ENCODE data around the gene GSTA1. TPM values are rescaled to one million over a fixed set of nuclear protein-coding genes. Genes with fewer than 3 reads are reported as not detected.
"Not testable (repeated sequence)": the region's sequence is repeated elsewhere in the genome, so short reads cannot be mapped to it uniquely, and the experiment has no call there.

The GSTA1 gene
- total RNA-seq, 1 donor from 2014 or later = not detected

DNA sequence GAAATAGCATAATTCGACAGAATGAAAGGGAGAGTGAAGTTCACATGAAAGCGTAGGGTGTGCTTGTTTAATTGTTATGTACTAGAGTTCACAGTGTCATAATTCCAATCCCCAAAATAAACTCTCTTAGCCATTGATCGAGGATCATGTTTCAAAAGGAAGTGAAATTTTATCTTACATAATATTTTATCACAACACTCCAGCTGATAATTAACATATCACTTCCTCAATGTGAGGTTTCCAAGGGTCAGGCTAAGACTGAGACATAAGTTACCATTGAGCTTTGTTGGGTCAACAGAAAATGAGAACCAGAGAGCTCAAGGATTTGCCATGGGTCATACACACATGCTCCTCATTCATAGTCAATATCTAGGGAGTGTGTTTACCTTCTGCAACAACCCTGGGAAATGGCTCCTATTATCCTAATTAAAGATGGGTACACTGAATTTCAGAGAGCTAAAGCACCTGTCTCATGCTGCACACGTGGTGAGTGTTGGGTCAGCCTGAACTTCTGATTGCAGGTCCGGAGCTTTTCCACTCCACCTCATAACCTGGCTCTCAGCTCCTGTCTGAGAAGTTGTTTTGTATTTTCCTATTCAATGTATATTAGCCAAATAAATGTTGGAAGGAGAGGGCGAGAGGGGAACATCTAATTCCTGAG is 43.4 kb downstream of the GSTA1 start:
- no peak for DNase-seq (ENCODE audit: low read depth)
- Histone ChIP-seq H3K36me3 (ENCODE audit: control insufficient read depth, insufficient read depth, low read length) (no peaks in the 10 kb centered on the region), H3K27me3 (ENCODE audit: control insufficient read depth, insufficient read depth, low read length) (no peaks in the 10 kb centered on the region), H3K4me3 (ENCODE audit: low read depth, low read length) (no peak overlapping the region)
- TF ChIP-seq CTCF (IDR thresholded peaks at IDR 0.05; ENCODE audit: insufficient read depth, low read length, severe bottlenecking) = no peak
- FAIRE-seq = no peak

DNA sequence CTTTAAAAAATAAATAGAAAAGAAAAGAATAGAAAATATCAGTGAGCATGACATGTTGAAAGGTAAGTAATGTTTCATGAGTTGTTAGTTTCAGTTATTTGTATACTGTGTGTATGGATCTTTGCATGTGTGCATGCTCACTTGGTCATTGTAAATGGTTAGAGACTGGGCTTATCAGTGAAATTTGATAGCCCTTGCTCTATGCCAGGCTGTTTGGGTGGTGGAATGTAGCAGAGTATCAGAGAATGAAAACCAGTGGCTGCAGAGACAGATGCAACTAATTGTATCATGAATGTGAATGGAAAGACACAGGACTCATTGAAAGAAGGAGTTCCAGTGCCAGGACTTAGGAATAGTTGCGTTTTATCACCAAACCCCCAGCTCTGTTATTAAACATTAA is 44.5 kb downstream of the GSTA1 start:
- FAIRE-seq (no peak), DNase-seq (ENCODE audit: low read depth) (no peak)
- TF ChIP-seq CTCF (IDR thresholded peaks at IDR 0.05; ENCODE audit: insufficient read depth, low read length, severe bottlenecking) = no peak
- H3K4me3 ChIP-seq (ENCODE audit: low read depth, low read length) = no peak overlapping the region
- no peaks in the 10 kb centered on the region for H3K36me3 ChIP-seq (ENCODE audit: control insufficient read depth, insufficient read depth, low read length)
- no peaks in the 10 kb centered on the region for H3K27me3 ChIP-seq (ENCODE audit: control insufficient read depth, insufficient read depth, low read length)

- H3K27me3 ChIP-seq (ENCODE audit: control insufficient read depth, insufficient read depth, low read length); FAIRE-seq; H3K36me3 ChIP-seq (ENCODE audit: control insufficient read depth, insufficient read depth, low read length); DNase-seq (ENCODE audit: low read depth); H3K4me3 ChIP-seq (ENCODE audit: low read depth, low read length): not testable (repeated sequence)
Observed at GRCh38 chr6:52757651-52758338, 45.8 kb downstream of the GSTA1 start.

DNA sequence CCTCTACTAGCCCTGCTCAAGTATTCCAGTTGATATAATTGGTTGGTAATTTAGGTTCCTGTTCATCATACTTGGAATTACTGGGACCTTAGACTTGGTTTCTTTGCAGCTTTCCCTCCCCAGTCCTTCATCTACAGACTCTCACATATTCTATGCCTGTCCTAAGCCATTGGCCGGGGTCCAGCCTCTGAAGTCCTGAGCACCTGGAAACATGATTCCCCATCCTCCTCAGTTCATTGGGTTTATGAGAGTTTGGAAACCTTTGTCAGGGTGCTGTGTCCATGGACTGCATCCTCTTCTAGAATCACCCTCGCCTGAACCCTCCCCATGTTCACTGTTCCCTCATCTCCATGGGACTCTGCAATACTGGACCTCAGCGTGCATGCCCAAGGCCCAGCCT is 49.2 kb downstream of the GSTA1 start:
- no peak for FAIRE-seq
- TF ChIP-seq CTCF (IDR thresholded peaks at IDR 0.05; ENCODE audit: insufficient read depth, low read length, severe bottlenecking) = no peak
- DNase-seq (ENCODE audit: low read depth) = no peak
- H3K36me3 ChIP-seq (ENCODE audit: control insufficient read depth, insufficient read depth, low read length) = no peaks in the 10 kb centered on the region
- H3K4me3 ChIP-seq (ENCODE audit: low read depth, low read length) = no peak overlapping the region
- no peaks in the 10 kb centered on the region for H3K27me3 ChIP-seq (ENCODE audit: control insufficient read depth, insufficient read depth, low read length)

- not testable (repeated sequence) for H3K36me3 ChIP-seq (ENCODE audit: control insufficient read depth, insufficient read depth, low read length); FAIRE-seq; H3K27me3 ChIP-seq (ENCODE audit: control insufficient read depth, insufficient read depth, low read length); H3K4me3 ChIP-seq (ENCODE audit: low read depth, low read length)
- peak; percentile 8 for DNase-seq (ENCODE audit: low read depth)
Observed at GRCh38 chr6:52753137-52753536, 50.5 kb downstream of the GSTA1 start.

GRCh38 chr6:52752310-52752709 is 51.3 kb downstream of the GSTA1 start:
- FAIRE-seq = no peak

More at GRCh38 chr6:52752310-52752709, 51.3 kb downstream of the GSTA1 start:
- no peaks in the 10 kb centered on the region for H3K27me3 ChIP-seq (ENCODE audit: control insufficient read depth, insufficient read depth, low read length)
- DNase-seq (ENCODE audit: low read depth) = no peak
- no peak for TF ChIP-seq CTCF (IDR thresholded peaks at IDR 0.05; ENCODE audit: insufficient read depth, low read length, severe bottlenecking)
- H3K36me3 ChIP-seq (ENCODE audit: control insufficient read depth, insufficient read depth, low read length) = no peaks in the 10 kb centered on the region
- no peak overlapping the region for H3K4me3 ChIP-seq (ENCODE audit: low read depth, low read length)
